H1 (cell line): Measurements from ENCODE around the gene HADH. TPM values are rescaled to one million over a fixed set of nuclear protein-coding genes. Genes with fewer than 3 reads are reported as not detected.

Experiments
- CTCF ChIA-PET: fragments of 300-600 bp; sonication (Branson Sonifier 250); formaldehyde crosslinking; loops from one replicate; lab custom pipeline; 2021; ENCODE audit not compliant: partially characterized antibody; lab: Charles Lee
- POLR2A ChIA-PET: fragments of 300-600 bp; sonication (Branson Sonifier 250); formaldehyde crosslinking; loops from one replicate; lab custom pipeline; 2021; ENCODE audit warnings: inconsistent platforms; ENCODE audit not compliant: partially characterized antibody; lab: Charles Lee
- DNase-seq, 2 experiments: peaks; one replicate each; pipeline versions ENCODE4 v3.0.0 to v3.0.0-alpha.2; 2010 to 2022; ENCODE audit warnings: low spot score in 2 of 2, low read depth in 1 of 2, mixed read lengths in 1 of 2
- FAIRE-seq: peaks from 2 replicates; lab custom pipeline; 2011; peaks lifted over from hg19 to GRCh38; lab: Jason Lieb, UNC
- H2AFZ ChIP-seq: 2 replicates; pipeline ENCODE4 v1.8.1; 2012; ENCODE audit warnings: low read length, inconsistent platforms
- H2AK5ac ChIP-seq: 2 replicates; pipeline ENCODE4 v1.6.1; 2013; ENCODE audit warnings: low read depth, low read length
- H2BK120ac ChIP-seq: replicated peaks from 2 replicates; pipeline ENCODE3; 2013; ENCODE audit warnings: low read depth, low read length, inconsistent platforms
- H2BK12ac ChIP-seq: 2 replicates; pipeline ENCODE4 v1.6.1; 2013; ENCODE audit warnings: low read depth, low read length
- H2BK15ac ChIP-seq: 2 replicates; pipeline ENCODE4 v1.6.1; 2013; ENCODE audit warnings: low read length
- H2BK20ac ChIP-seq: 2 replicates; pipeline ENCODE4 v1.6.1; 2013; ENCODE audit warnings: low read length
- H2BK5ac ChIP-seq: 2 replicates; pipeline ENCODE4 v1.6.1; 2013; ENCODE audit warnings: low read depth, low read length
- H3K14ac ChIP-seq: 2 replicates; pipeline ENCODE4 v1.6.1; 2013; ENCODE audit warnings: inconsistent platforms; ENCODE audit not compliant: insufficient read length
- H3K18ac ChIP-seq: 2 replicates; pipeline ENCODE4 v1.6.1; 2013; ENCODE audit warnings: low read length; ENCODE audit errors: extremely low read depth
- H3K23ac ChIP-seq: 2 replicates; pipeline ENCODE4 v1.6.1; 2013; ENCODE audit warnings: inconsistent platforms; ENCODE audit not compliant: insufficient read length
- H3K23me2 ChIP-seq: 2 replicates; pipeline ENCODE4 v1.6.1; 2013; ENCODE audit warnings: low read depth, low read length
- H3K27ac ChIP-seq: 2 replicates; pipeline ENCODE4 v1.6.1; 2011; ENCODE audit warnings: low read depth, low read length, inconsistent platforms
- H3K27me3 ChIP-seq, 4 experiments: replicated peaks in 1 of 4; 1 replicate in 1 of 4; 2 replicates in 3 of 4; pipeline versions ENCODE4 v1.6.1 to v1.8.1; 2011 to 2013; ENCODE audit warnings: low read length in 3 of 4, mild to moderate bottlenecking in 3 of 4, inconsistent platforms in 2 of 4, mixed read lengths in 2 of 4, moderate library complexity in 1 of 4; ENCODE audit not compliant: control insufficient read depth in 3 of 4, insufficient read depth in 3 of 4; ENCODE audit errors: extremely low read depth in 1 of 4
- H3K36me3 ChIP-seq, 4 experiments: 2 replicates each; pipeline versions ENCODE4 v1.6.1 to v1.8.1; 2011 to 2013; ENCODE audit warnings: mild to moderate bottlenecking in 4 of 4, low read length in 3 of 4, moderate library complexity in 2 of 4, control low read depth in 1 of 4, inconsistent platforms in 1 of 4; ENCODE audit not compliant: insufficient read depth in 4 of 4, control insufficient read depth in 2 of 4
- H3K4ac ChIP-seq: replicated peaks from 2 replicates; pipeline ENCODE3; 2013; ENCODE audit warnings: low read length, low read depth, mixed read lengths, inconsistent platforms; ENCODE audit not compliant: insufficient read length
- H3K4me1 ChIP-seq, 4 experiments: replicated peaks in 1 of 4; 1 replicate in 1 of 4; 2 replicates in 3 of 4; pipeline versions ENCODE4 v1.6.1 to v1.8.1; 2011 to 2013; ENCODE audit warnings: low read length in 3 of 4, inconsistent platforms in 2 of 4, mixed read lengths in 1 of 4; ENCODE audit not compliant: insufficient read depth in 4 of 4, control insufficient read depth in 3 of 4
- H3K4me2 ChIP-seq, 2 experiments: 2 replicates each; pipeline versions ENCODE4 v1.6.1 to v1.8.1; 2011 to 2013; ENCODE audit warnings: low read depth in 2 of 2, low read length in 2 of 2, control low read depth in 1 of 2, inconsistent platforms in 1 of 2, mild to moderate bottlenecking in 1 of 2; ENCODE audit not compliant: insufficient read depth in 1 of 2
- H3K4me3 ChIP-seq, 4 experiments: fragments of 200-600, 300-600 bp in 1 of 4; sonication (generic), shearing (Covaris generic), sonication (Bioruptor Twin) in 1 of 4; 2 replicates each; pipeline versions ENCODE4 v1.5.1 to v1.8.1; 2011 to 2016; ENCODE audit warnings: low read length in 4 of 4, low read depth in 3 of 4, control low read depth in 2 of 4, inconsistent platforms in 2 of 4, mild to moderate bottlenecking in 2 of 4, mixed read lengths in 1 of 4, moderate library complexity in 1 of 4; ENCODE audit not compliant: insufficient read depth in 2 of 4; ENCODE audit errors: extremely low read depth in 1 of 4
- H3K56ac ChIP-seq: replicated peaks from 2 replicates; pipeline ENCODE3; 2013; ENCODE audit warnings: low read depth, mild to moderate bottlenecking, mixed read lengths, low read length, inconsistent platforms; ENCODE audit not compliant: insufficient read length
- H3K79me1 ChIP-seq: 2 replicates; pipeline ENCODE4 v1.6.1; 2013; ENCODE audit warnings: low read depth, low read length, control low read depth
- H3K79me2 ChIP-seq, 2 experiments: 2 replicates each; pipeline versions ENCODE4 v1.6.1 to v1.8.1; 2012 to 2013; ENCODE audit warnings: low read length in 2 of 2, mild to moderate bottlenecking in 2 of 2, inconsistent platforms in 1 of 2; ENCODE audit not compliant: insufficient read depth in 2 of 2, control insufficient read depth in 1 of 2
- H3K9ac ChIP-seq, 4 experiments: replicated peaks in 1 of 4; 1 replicate in 1 of 4; 2 replicates in 3 of 4; pipeline versions ENCODE4 v1.6.1 to v1.8.1; 2011 to 2013; ENCODE audit warnings: low read depth in 3 of 4, low read length in 3 of 4, control low read depth in 2 of 4, mild to moderate bottlenecking in 2 of 4, moderate library complexity in 2 of 4, inconsistent platforms in 1 of 4; ENCODE audit errors: extremely low read depth in 1 of 4
- H3K9me3 ChIP-seq, 2 experiments: 2 replicates each; pipeline versions ENCODE4 v1.6.1 to v1.8.1; 2012 to 2013; ENCODE audit warnings: mild to moderate bottlenecking in 2 of 2, moderate library complexity in 2 of 2, control low read depth in 1 of 2, inconsistent platforms in 1 of 2, low read depth in 1 of 2, low read length in 1 of 2, mixed read lengths in 1 of 2; ENCODE audit not compliant: insufficient read depth in 2 of 2
- H4K20me1 ChIP-seq, 2 experiments: replicated peaks in 1 of 2; 2 replicates each; pipeline versions ENCODE3 to v1.8.1; 2011 to 2013; ENCODE audit warnings: inconsistent platforms in 2 of 2, low read length in 2 of 2, mild to moderate bottlenecking in 1 of 2; ENCODE audit not compliant: insufficient read depth in 2 of 2, control insufficient read depth in 1 of 2
- H4K5ac ChIP-seq: 2 replicates; pipeline ENCODE4 v1.6.1; 2013; ENCODE audit warnings: low read length, low read depth, mixed read lengths, inconsistent platforms; ENCODE audit not compliant: insufficient read length
- H4K8ac ChIP-seq: 2 replicates; pipeline ENCODE4 v1.8.0; 2013; ENCODE audit warnings: mild to moderate bottlenecking, moderate library complexity, low read length, inconsistent platforms; ENCODE audit not compliant: insufficient read depth; ENCODE audit errors: extremely low read depth
- H4K91ac ChIP-seq: replicated peaks from 2 replicates; pipeline ENCODE3; 2013; ENCODE audit warnings: low read length, mixed read lengths, inconsistent platforms; ENCODE audit not compliant: insufficient read length
- CBX8 ChIP-seq: fragments of 300-800, 300-1000 bp; sonication (generic); IDR thresholded peaks from 2 replicates; pipeline ENCODE4 v1.7.1; 2016; ENCODE audit warnings: low read depth, low read length, borderline replicate concordance
- CEBPB ChIP-seq: IDR thresholded peaks from 2 replicates; pipeline ENCODE4 v1.6.1; 2012; ENCODE audit warnings: low read depth, low read length
- CHD1 ChIP-seq: IDR thresholded peaks from 2 replicates; pipeline ENCODE4 v1.6.1; 2012; ENCODE audit warnings: low read depth, low read length, improper control_type of control experiment
- GABPA ChIP-seq: IDR thresholded peaks from 2 replicates; pipeline ENCODE4 v1.6.1; 2011; ENCODE audit warnings: mild to moderate bottlenecking, low read length, moderate library complexity, borderline replicate concordance; ENCODE audit not compliant: insufficient read depth
- KDM1A ChIP-seq: fragments of 200-600, 300-600 bp; sonication (generic); IDR thresholded peaks from 2 replicates; pipeline ENCODE4 v1.7.1; 2016; ENCODE audit warnings: mild to moderate bottlenecking, low read length, borderline replicate concordance
- PHF8 ChIP-seq: fragments of 200-600 bp; sonication (generic); conservative IDR thresholded peaks from 2 replicates; pipeline ENCODE4 v1.7.1; 2012; ENCODE audit warnings: low read depth, mild to moderate bottlenecking, inconsistent platforms, low read length, moderate library complexity
- POLR2A ChIP-seq, 2 experiments: IDR thresholded peaks; 1 replicate in 1 of 2; 2 replicates in 1 of 2; pipeline ENCODE4 v1.6.1; 2011; ENCODE audit warnings: low read depth in 2 of 2, low read length in 2 of 2, mild to moderate bottlenecking in 2 of 2; ENCODE audit errors: control extremely low read depth in 1 of 2
- RFX5 ChIP-seq: IDR thresholded peaks from 2 replicates; pipeline ENCODE4 v1.6.1; 2011; ENCODE audit warnings: low read depth, low read length, improper control_type of control experiment, borderline replicate concordance
- SAP30 ChIP-seq: fragments of 300-600 bp; sonication (generic); IDR thresholded peaks from 2 replicates; pipeline ENCODE4 v1.7.1; 2012; ENCODE audit warnings: low read length, moderate library complexity, mild to moderate bottlenecking, inconsistent platforms; ENCODE audit not compliant: insufficient read depth, insufficient replicate concordance
- TBP ChIP-seq: IDR thresholded peaks from 2 replicates; pipeline ENCODE4 v1.6.1; 2011; ENCODE audit warnings: low read depth, low read length, improper control_type of control experiment
- WGBS, 2 experiments: shearing (Covaris generic) in 1 of 2; methylation state at CpG; one replicate each; pipeline versions ENCODE4 v1.1.6 to v1.1.7; 2013 to 2015; ENCODE audit warnings: low lambda C conversion rate in 2 of 2, mixed read lengths in 2 of 2, inconsistent platforms in 1 of 2, low coverage in 1 of 2, missing lambda C conversion rate in 1 of 2; ENCODE audit not compliant: insufficient replicate concordance in 2 of 2, insufficient coverage in 1 of 2, insufficient read length in 1 of 2; ENCODE audit errors: extremely low coverage in 1 of 2, missing lambda C conversion rate in 1 of 2; 5-methylcytosine and 5-hydroxymethylcytosine counted together
- polyA plus RNA-seq, 7 experiments: library from polyadenylated mRNA; depleted of rRNA in 3 of 7; stranded (reverse) in 5 of 7; unstranded in 2 of 7; fragments of >200 nt in 5 of 7; fragments of 200-250 nt in 2 of 7; gene quantifications; 1 replicate in 5 of 7; 2 replicates in 1 of 7; 4 replicates in 1 of 7; pipeline versions ENCODE4 v1.2.1 to v1.2.3, GENCODE V29; 2011 to 2013; ENCODE audit warnings: missing spikeins in 2 of 7, mixed read lengths in 2 of 7
- total RNA-seq: library from RNA; stranded (reverse); fragmentation: NEBNext Ultra II Directional; extraction: Animal tissue kit (Norgen Biotek cat#: 25700); gene quantifications from 2 replicates; pipeline ENCODE4 v1.2.1, GENCODE V29; 2021

Gene HADH
- total and polyA plus RNA-seq, 2 of the 8 experiments (the other 6 are each of a cell fraction or from before 2014, with no cell fraction given), result 47.5 to 54.4 TPM

DNA sequence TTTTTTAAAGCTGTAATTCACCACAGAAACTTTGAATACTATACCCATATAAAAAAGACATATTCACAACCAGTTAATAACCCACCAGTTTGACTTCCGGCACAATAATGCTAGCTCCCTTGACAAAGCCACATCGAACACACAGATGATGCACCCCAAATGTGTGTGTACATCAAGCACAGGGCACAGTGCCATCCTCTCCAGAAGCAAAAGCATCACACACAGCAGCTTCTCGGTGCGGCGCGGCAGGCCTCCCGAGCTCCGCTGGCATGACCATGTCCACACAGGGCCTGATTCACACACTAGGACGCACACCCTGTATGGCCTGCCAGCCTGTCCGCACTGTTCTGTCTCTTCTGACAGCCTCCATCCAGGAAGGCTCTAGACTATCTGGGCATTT, 91.1 kb downstream of the HADH start:
- H3K14ac ChIP-seq, result no peak overlapping the region
- no peaks in the 10 kb centered on the region for H3K23me2 ChIP-seq
- H3K56ac ChIP-seq, result no peak overlapping the region
- H2BK12ac ChIP-seq, result no peak overlapping the region
- no peaks in the 10 kb centered on the region for H3K27me3 ChIP-seq
- H4K20me1 ChIP-seq, result no peaks in the 10 kb centered on the region
- H3K79me1 ChIP-seq, result no peaks in the 10 kb centered on the region
- no peak overlapping the region for H2BK5ac ChIP-seq
- 97% methylated on average over 10 of the region's 10 CpGs; no CpG with 5 or more reads in 1 of the 2 experiments for WGBS, 2 experiments
- H3K4me3 ChIP-seq, result no peak overlapping the region
- H3K79me2 ChIP-seq, result no peaks in the 10 kb centered on the region
- no peak overlapping the region for H3K4me2 ChIP-seq
- POLR2A ChIA-PET, result no interaction called here
- no peak overlapping the region for H3K23ac ChIP-seq
- no peak overlapping the region for H2BK15ac ChIP-seq
- CTCF ChIA-PET, result interaction anchor here (0.6 kb wide), 1 partner anchor 569 kb away, joined by 3 read pairs; no protein-coding TSS in a partner anchor
- H4K91ac ChIP-seq, result no peak overlapping the region
- H3K4ac ChIP-seq, result no peak overlapping the region
- no peak for TF ChIP-seq KDM1A
- TF ChIP-seq CHD1, result no peak
- TF ChIP-seq SAP30, result no peak
- no peak for TF ChIP-seq RFX5
- TF ChIP-seq PHF8, result no peak
- TF ChIP-seq GABPA, result no peak
- TF ChIP-seq CEBPB, result no peak
- TF ChIP-seq CBX8, result no peak
- TF ChIP-seq TBP, result no peak
- no peak for TF ChIP-seq POLR2A (IDR thresholded peaks at IDR 0.05; ENCODE audit: control extremely low read depth in 1 of 2, low read depth in 2 of 2, low read length in 2 of 2)
- no peak overlapping the region for H2AFZ ChIP-seq
- no peak overlapping the region for H2AK5ac ChIP-seq
- no peak overlapping the region for H2BK20ac ChIP-seq
- H3K27ac ChIP-seq, result no peak overlapping the region
- H4K5ac ChIP-seq, result no peak overlapping the region
- no peaks in the 10 kb centered on the region; a peak in 1 of 8 replicates for H3K36me3 ChIP-seq
- no peak overlapping the region; a peak in 1 of 7 replicates for H3K9ac ChIP-seq
- FAIRE-seq (no peak), DNase-seq (no peak)
- no peaks in the 10 kb centered on the region for H3K4me1 ChIP-seq
- H2BK120ac ChIP-seq, result no peak overlapping the region
- H3K9me3 ChIP-seq, result no peaks in the 10 kb centered on the region; a peak in 1 of 4 replicates
- no peak overlapping the region for H4K8ac ChIP-seq
- no peak overlapping the region for H3K18ac ChIP-seq
